ENCODE results near the gene FARSB. TPM values are rescaled to one million over a fixed set of nuclear protein-coding genes. Genes with fewer than 3 reads are reported as not detected.

The FARSB gene
- total and polyA plus RNA-seq, 2 donors (not counting 3 experiments of a cell fraction or from before 2014, with no cell fraction given), result 12.7 to 29.4 TPM

DNA sequence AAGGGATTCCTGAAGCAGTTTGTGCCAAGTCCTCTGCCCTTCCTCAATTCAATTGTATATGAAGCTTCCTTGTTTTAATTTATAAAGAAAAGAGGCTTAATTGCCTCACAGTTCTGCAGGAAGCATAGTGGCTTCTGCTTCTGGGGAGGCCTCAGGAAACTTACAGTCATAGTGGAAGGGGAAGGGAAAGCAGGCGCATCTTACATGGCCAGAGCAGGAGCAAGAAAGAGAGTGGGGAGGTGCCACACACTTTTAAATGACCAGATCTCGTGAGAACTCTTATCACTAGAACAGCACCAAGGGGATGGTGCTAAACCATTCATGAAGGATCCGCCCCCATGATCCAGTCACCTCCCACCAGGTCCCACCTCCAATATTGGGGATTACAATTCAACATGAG lies 117.4 kb downstream of the FARSB start:
- Histone ChIP-seq H3K36me3 (ENCODE audit: control insufficient read depth in 2 of 2, extremely low read depth in 1 of 2, insufficient read depth in 2 of 2, low read length in 2 of 2) (no peaks in the 10 kb centered on the region), H3K4me2 (ENCODE audit: insufficient read depth, low read length) (no peak overlapping the region), H3K27me3 (ENCODE audit: control insufficient read depth in 2 of 2, insufficient read depth in 2 of 2, low read length in 2 of 2) (peaks cover 0 to 2% of the 10 kb centered on the region in 2 experiments), H3K9me1 (replicated peaks; ENCODE audit: control insufficient read depth, extremely low read depth, insufficient read depth, low read length) (no peaks in the 10 kb centered on the region), H3K4me1 (ENCODE audit: control insufficient read depth, extremely low read depth, insufficient read depth, low read length) (no peaks in the 10 kb centered on the region), H4K20me1 (replicated peaks; ENCODE audit: control insufficient read depth, extremely low read depth, insufficient read depth, low read length) (no peaks in the 10 kb centered on the region), H3K79me2 (ENCODE audit: control insufficient read depth, insufficient read depth, low read length) (no peaks in the 10 kb centered on the region), H3K9me3 (replicated peaks; ENCODE audit: control insufficient read depth, insufficient read depth, low read length) (no peaks in the 10 kb centered on the region), H2AFZ (ENCODE audit: low read depth, low read length) (no peak overlapping the region), H3K27ac (ENCODE audit: insufficient read depth, low read depth, low read length) (no peak overlapping the region), H3K4me3 (replicated peaks in 1 of 3; ENCODE audit: insufficient read depth in 1 of 3, low read depth in 1 of 3, low read length in 3 of 3) (no peak overlapping the region), H3K9ac (replicated peaks; ENCODE audit: extremely low read depth, insufficient read depth, low read length) (no peak overlapping the region)
- ChIA-PET POLR2A (no interaction called here), CTCF (no interaction called here)
- FAIRE-seq (no peak), DNase-seq (ENCODE audit: low read depth, low spot score) (no peak)
- TF ChIP-seq GATA2 (IDR thresholded peaks at IDR 0.05; ENCODE audit: insufficient read depth, insufficient read length, low read depth, low read length) (no peak), POLR2AphosphoS5 (IDR thresholded peaks at IDR 0.05; ENCODE audit: insufficient read depth, low read depth, low read length) (no peak), JUN (IDR thresholded peaks at IDR 0.05; ENCODE audit: borderline replicate concordance, insufficient read depth, insufficient read length, low read depth) (no peak), POLR2A (IDR thresholded peaks at IDR 0.05; ENCODE audit: low read depth, low read length) (no peak), MYC (IDR thresholded peaks at IDR 0.05; ENCODE audit: low read depth, low read length) (no peak), EZH2 (IDR thresholded peaks at IDR 0.05; ENCODE audit: borderline replicate concordance, low read depth, low read length, severe bottlenecking) (no peak), FOS (IDR thresholded peaks at IDR 0.05; ENCODE audit: borderline replicate concordance, insufficient read depth, low read length) (no peak)
- TF ChIP-seq, protein P1, sequence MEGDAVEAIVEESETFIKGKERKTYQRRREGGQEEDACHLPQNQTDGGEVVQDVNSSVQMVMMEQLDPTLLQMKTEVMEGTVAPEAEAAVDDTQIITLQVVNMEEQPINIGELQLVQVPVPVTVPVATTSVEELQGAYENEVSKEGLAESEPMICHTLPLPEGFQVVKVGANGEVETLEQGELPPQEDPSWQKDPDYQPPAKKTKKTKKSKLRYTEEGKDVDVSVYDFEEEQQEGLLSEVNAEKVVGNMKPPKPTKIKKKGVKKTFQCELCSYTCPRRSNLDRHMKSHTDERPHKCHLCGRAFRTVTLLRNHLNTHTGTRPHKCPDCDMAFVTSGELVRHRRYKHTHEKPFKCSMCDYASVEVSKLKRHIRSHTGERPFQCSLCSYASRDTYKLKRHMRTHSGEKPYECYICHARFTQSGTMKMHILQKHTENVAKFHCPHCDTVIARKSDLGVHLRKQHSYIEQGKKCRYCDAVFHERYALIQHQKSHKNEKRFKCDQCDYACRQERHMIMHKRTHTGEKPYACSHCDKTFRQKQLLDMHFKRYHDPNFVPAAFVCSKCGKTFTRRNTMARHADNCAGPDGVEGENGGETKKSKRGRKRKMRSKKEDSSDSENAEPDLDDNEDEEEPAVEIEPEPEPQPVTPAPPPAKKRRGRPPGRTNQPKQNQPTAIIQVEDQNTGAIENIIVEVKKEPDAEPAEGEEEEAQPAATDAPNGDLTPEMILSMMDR (IDR thresholded peaks at IDR 0.05; ENCODE audit: extremely low read depth in 1 of 2, insufficient read depth in 1 of 2, low read depth in 1 of 2, low read length in 2 of 2), result no peak
- TF ChIP-seq, protein P2, sequence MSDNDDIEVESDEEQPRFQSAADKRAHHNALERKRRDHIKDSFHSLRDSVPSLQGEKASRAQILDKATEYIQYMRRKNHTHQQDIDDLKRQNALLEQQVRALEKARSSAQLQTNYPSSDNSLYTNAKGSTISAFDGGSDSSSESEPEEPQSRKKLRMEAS (IDR thresholded peaks at IDR 0.05; ENCODE audit: insufficient read depth, insufficient read length), result no peak
- dilution Hi-C loops (cut with MboI; ENCODE audit: extremely low pct_ligation_motif_present, low sequenced_read_pairs) (no loop called here), intact Hi-C loops (cut with micrococcal nuclease) (no loop called here)
- no TSS peak for BruUV-seq (replicated peaks)

Data from endothelial cell of umbilical vein (primary cell).